Measurements from ENCODE around the gene GPBAR1.

Gene GPBAR1, protein sequence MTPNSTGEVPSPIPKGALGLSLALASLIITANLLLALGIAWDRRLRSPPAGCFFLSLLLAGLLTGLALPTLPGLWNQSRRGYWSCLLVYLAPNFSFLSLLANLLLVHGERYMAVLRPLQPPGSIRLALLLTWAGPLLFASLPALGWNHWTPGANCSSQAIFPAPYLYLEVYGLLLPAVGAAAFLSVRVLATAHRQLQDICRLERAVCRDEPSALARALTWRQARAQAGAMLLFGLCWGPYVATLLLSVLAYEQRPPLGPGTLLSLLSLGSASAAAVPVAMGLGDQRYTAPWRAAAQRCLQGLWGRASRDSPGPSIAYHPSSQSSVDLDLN

DNA sequence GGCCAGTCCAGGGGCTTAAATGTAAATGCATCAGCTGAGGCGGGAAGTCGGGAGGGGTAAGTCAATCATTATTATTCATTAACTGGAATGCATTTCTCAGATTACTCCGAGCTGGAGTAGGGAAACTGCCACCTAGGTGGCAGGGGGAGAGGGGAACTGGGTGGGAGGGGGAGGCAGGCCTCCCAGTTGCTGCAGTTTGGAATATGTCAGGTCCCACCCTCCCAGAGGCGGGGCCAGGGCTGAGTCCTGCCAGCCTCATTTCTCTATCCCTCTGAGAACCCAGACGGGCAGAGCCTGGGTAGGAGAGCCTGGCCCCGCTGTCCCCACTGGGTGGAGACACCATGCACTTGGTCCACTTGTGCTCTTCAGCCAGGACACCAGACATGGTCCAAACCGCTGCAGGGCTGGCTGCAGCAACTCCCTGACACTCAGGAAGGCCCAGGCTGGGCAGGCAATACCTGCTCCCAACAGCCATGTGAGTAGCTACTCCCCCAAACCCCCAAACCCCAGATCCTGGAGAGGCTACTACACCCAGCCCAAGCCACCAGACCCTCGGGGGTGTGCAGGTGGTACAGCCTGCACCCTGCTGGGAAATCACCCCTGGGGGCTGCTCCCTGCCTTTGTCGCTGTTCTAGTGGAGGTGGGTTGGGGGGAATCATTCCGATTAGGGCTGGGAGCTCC, at the start of gene GPBAR1:
Gene GPBAR1 (plus strand): TSS at position 274 of the 681 bp plus-strand sequence. CDS start 1,710 bp downstream, outside the sequence.
- DNase-seq (ENCODE audit: low read depth in 2 of 3, low spot score in 1 of 3) = no peak

DNA sequence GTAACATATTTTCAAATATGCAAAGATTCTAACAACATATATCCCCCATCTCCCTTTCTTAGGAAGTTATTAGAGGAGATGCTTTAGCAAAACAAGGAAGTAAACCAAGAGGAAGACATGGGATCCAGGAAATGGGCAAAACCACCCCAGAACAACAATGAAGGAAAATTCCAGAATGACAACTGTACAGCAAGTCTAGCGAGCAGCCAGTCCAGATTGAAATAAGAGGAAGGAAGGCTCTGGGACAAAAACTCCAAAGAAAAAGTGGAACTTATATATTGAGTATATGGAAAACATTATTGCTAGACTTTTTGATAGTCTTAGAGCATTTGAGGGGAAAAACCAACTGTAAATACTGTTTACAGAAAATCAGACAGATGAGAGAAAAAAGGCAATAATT, 46.7 kb upstream of the GPBAR1 start:
- DNase-seq (ENCODE audit: low read depth in 2 of 3, low spot score in 1 of 3) = no peak

DNA sequence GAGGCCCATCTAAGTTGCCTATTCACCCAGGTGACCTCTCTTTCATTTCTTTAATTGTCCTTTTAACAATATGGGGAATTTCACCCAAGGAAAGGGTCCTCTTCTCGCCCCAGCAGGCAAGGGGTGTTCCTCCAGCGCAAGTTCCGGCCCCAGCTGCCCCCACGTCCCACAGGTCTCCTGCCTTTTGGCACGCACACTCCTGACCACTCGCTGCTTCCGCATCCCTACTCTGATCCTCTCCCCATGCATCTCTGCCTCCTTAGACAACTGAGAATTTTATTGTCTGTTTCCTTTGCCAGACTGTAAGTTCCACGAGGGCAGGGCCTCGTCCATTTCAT, 44.5 kb upstream of the GPBAR1 start:
- no peak for DNase-seq (ENCODE audit: low read depth in 2 of 3, low spot score in 1 of 3)

GRCh38 chr2:218216674-218217359, 44.0 kb upstream of the GPBAR1 start, which contains the start of gene ARPC2:
TSS of gene ARPC2 (plus strand) at chr2:218217189. CDS start at chr2:218217471, 282 bp downstream.
- DNase-seq (ENCODE audit: low read depth in 2 of 3, low spot score in 1 of 3) = peak; percentile 88 to 93 (median 90)

GRCh38 chr2:218217360-218218267, 43.2 kb upstream of the GPBAR1 start:
- DNase-seq (ENCODE audit: low read depth in 2 of 3, low spot score in 1 of 3) = peak; percentile 50 to 69 (median 50)

DNA sequence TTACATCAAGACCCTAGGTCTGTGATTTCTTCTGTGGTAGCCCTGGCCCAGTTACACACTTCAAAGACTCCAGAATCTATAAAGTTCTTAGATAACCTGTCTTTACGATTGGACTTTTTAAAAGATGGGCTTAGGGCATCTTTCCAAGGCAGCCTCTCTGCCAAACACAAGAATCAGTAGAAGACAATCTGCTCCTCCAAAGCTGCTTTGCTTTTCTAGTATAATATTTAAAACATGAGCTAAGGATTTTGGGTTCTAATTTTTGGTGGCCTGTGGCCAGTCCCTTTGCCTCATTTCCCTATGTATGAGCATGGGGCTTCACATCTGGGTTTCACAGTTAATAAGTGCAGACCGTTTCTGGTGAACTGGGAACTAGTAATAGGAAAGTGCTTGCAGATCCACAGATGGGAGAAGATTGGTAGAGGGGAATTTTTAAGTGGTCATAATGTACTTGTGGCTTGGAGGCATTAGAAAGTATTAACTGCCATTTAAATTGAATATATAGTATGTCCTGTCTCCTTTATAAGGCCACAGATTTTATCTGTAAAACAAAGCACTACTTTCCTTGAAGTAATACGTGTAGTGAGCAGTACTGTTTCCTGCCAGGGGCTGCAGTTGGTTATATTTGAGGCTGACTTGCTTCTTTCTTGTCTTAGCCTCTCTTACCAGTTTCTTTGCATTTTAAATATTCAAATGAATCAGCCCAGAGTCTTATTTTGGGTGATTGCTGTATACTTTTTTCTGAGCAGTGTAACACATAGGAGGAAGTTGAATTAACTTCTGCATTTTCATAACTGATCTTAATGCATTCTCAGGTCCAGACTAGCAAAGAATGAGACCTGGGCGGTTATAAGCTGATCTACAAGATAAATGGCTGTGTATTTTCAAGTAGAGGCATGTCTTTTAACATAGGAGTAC, 42.3 kb upstream of the GPBAR1 start:
- DNase-seq (ENCODE audit: low read depth in 2 of 3, low spot score in 1 of 3) = no peak

DNA sequence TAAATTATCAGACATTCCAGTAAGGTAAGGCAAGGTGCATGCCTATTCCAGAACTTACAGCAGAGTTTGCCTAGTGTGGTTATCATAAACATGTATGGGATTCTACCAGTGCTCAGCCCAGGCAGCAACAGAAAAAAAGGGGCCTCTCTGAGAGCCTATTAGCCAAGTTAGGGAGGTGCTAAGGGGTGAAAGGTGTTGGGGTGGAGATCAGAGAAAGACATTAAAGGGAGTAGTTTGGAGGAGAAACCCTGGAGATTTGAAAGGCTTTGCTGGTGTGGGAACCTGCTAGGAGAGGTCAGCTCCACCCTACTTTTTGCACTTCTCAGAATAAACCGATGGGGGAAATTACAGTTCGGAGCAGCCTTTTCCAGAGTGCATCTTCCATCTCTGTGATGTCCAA, 40.9 kb upstream of the GPBAR1 start:
- no peak for DNase-seq (ENCODE audit: low read depth in 2 of 3, low spot score in 1 of 3)

DNA sequence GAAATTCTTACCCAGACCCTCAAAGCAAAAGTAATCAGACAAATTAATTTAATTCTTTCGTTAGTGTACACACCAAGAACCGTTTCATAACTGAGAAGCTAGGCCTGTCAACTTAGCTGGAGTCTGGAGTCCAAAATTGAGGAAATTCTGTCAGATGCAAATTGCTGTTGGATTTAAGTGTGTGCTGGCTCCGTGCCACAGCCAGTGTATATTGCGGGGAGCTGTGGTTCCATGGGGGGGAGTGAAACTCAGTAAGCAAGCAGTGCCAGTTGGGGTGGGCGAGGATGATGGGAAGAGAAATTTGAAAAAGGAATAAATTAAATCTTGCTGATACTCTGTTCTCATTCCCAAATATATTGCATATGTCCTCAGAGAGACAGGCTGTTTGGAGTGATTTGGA, 39.8 kb upstream of the GPBAR1 start:
- no peak for DNase-seq (ENCODE audit: low read depth in 2 of 3, low spot score in 1 of 3)

DNA sequence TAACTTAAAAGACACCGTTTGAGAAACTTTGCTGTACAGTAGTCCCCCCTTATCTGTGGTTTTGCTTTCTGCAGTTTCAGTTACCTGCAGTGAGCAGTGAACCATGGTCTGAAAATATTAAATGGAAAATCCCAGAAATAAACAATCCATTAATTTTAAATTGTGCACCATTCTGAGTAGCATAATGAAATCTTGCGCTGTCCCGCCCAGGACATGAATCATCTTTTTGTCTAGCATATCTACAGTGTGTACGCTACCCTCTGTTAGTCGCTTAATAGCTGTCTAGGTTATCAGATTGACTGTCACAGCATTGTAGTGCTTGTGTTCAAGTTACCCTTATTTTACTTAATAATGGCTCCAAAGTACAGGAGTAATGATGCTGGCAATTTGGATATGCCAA, 37.8 kb upstream of the GPBAR1 start:
- DNase-seq (ENCODE audit: low read depth in 2 of 3, low spot score in 1 of 3) = no peak

- DNase-seq (ENCODE audit: low read depth in 2 of 3, low spot score in 1 of 3) = no peak
Measured at GRCh38 chr2:218224186-218224585, 36.6 kb upstream of the GPBAR1 start.

GRCh38 chr2:218226903-218227302, 33.9 kb upstream of the GPBAR1 start:
- DNase-seq (ENCODE audit: low read depth in 2 of 3, low spot score in 1 of 3) = no peak

DNA sequence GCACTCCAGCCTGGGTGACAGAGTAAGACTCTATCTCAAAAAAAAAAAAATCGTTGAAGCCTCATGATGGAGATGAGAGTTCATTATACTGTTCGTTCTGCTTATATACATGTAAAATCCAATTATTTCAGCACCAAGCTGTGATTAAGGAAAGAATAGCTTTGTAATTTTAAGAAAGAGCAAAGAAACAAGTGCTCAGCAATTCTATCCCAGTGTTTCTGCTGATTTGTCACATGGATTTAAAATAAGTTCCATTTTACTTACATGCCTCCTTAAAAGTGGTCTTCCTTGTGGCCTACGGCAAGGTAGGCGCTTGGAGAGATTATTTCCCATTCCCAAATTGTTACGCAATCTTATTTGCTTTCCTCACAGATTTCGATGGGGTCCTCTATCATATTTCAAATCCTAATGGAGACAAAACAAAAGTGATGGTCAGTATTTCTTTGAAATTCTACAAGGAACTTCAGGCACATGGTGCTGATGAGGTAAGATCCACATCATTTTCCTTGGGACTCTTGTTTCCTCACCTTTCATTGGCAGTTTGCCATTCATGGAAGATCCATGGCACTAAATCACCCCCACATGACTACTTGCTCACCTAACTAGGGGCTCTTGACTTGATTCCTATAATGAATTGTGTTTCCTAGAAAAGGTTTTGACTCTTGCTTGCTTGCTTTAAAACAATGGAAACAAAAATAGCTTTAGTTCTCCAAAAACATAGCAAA, 32.3 kb upstream of the GPBAR1 start:
- no peak for DNase-seq (ENCODE audit: low read depth in 2 of 3, low spot score in 1 of 3)

DNA sequence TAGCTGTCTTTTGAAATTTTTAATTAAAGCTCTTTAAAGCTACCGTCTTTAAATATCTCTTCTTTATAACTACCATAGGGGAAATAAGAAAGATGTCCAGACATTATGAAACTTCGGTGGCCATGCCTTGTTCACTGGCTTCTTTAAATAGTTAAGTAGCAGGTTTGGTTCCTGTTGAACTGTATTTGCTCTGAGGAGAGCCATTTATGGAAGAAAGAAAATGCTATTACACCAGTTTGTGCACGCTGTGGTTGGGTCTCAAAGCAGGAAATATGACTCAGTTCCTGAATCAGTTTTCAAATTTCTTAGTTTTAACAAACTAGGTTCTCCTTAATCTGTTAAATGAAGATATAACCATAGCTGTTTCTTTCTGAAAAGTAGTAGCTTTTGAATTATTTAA, 31.6 kb upstream of the GPBAR1 start:
- peak in 1 of 3 donors; percentile 37 for DNase-seq (ENCODE audit: low read depth in 2 of 3, low spot score in 1 of 3)

DNA sequence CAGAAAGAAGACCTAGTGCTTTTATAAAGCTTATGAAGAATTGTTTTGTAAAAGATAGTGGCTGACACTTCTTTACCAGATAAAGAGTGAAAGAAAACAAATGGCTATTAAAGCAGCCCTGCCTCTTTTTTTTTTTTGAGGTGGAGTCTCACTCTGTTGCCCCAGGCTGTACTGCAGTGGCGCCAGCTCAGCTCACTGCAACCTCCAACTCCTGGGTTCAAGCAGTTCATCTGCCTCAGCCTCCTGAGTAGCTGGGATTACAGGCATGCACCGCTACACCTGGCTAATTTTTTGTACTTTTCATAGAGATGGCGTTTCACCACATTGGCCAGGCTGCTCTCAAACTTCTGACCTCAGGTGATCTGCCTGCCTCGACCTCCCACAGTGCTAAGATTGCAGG, 31.0 kb upstream of the GPBAR1 start:
- no peak for DNase-seq (ENCODE audit: low read depth in 2 of 3, low spot score in 1 of 3)

DNA sequence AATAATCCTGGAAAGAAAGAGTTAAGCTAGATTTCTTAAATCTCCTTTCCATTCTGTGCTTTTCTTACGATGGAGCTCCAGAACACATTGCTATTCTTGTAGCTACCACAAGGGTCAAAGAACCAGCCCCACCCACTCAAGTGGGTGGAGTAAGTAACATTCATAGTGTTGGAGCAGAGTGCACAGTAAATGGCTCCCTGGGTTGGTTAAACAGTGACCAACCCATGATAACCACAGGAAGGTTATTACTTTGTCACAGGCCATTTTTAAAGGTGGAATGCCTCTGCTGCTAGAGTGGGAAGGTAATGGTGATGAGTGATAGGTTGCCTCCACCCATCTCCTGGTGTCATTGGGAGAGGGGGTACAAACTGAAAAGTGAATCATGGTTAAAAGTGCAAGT, 29.9 kb upstream of the GPBAR1 start:
- peak in 1 of 3 donors; percentile 28 for DNase-seq (ENCODE audit: low read depth in 2 of 3, low spot score in 1 of 3)

DNA sequence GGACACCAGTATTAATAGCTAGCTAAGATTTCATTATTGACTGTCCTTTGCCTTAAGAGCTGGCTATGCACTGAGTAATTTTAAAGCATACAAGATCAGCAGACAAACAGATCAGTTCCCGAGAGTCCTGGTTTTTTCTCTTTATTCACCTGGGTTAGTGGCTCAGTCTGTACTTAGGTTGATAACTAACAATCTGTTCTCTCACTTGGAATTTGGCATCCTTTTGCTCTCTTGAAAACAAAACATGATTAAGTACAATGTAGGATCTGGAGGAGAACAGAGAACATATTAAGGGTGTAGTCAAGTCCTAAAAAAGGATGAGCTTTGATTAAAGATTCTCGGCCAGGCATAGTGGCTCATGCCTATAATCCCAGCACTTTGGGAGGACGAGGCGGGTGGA, 27.3 kb upstream of the GPBAR1 start:
- no peak for DNase-seq (ENCODE audit: low read depth in 2 of 3, low spot score in 1 of 3)

- DNase-seq (ENCODE audit: low read depth in 2 of 3, low spot score in 1 of 3) = no peak
Measured at GRCh38 chr2:218234521-218234920, 26.3 kb upstream of the GPBAR1 start.

GRCh38 chr2:218235017-218235416, 25.8 kb upstream of the GPBAR1 start:
- no peak for DNase-seq (ENCODE audit: low read depth in 2 of 3, low spot score in 1 of 3)

DNA sequence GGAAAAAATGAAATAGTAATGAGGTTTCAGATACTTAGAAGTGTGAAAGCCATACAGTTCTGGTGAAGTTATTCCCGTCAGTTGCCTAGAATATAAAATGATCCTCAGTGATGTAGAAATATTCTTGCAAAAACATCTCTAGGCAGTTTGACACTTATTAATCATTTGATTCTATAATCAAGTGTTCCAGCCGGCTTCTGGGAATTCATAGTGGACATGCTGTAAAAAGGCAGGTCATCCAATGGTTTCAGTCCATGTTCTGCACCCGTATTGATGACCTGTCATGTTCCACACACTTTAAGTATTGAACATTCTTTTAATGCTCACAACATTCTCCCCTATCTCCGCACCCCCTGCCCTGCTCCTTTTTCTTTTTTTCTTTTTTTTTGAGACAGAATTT, 24.0 kb upstream of the GPBAR1 start:
- DNase-seq (ENCODE audit: low read depth in 2 of 3, low spot score in 1 of 3) = no peak

All from stimulated activated CD4-positive, alpha-beta T cell treated with anti-CD3 and anti-CD28 coated beads, Interleukin-12 subunit alpha, Interleukin-12 subunit beta, amount 100 ng/mL, for 48 hours (primary cell).